GM12875 (cell line): ENCODE data around the gene BHMT.
A peak's percentile ranks its signal among the peaks of the same experiment; 100 is the strongest.

Source experiments
- H3K4me3 ChIP-seq: one replicate; pipeline ENCODE4 v1.5.1; 2011; ENCODE audit warnings: low read depth, low read length, control low read depth
- CTCF ChIP-seq: IDR thresholded peaks from 2 replicates; pipeline ENCODE4 v1.5.1; 2011; ENCODE audit warnings: low read depth, mild to moderate bottlenecking, control low read depth, inconsistent platforms, low read length, moderate library complexity, borderline replicate concordance; ENCODE audit not compliant: insufficient read depth

Gene BHMT

GRCh38 chr5:79093762-79094161 is 17.8 kb upstream of the BHMT start:
- H3K4me3 ChIP-seq = no peak overlapping the region
- TF ChIP-seq CTCF = no peak

- H3K4me3 ChIP-seq = no peak overlapping the region
- no peak for TF ChIP-seq CTCF
Measured at GRCh38 chr5:79105868-79106267, 5.7 kb upstream of the BHMT start.

GRCh38 chr5:79107020-79107796 is 4.4 kb upstream of the BHMT start:
- no peak overlapping the region for H3K4me3 ChIP-seq
- TF ChIP-seq CTCF = no peak

GRCh38 chr5:79108086-79108485 is 3.5 kb upstream of the BHMT start:
- no peak overlapping the region for H3K4me3 ChIP-seq
- TF ChIP-seq CTCF = no peak

GRCh38 chr5:79108792-79109191 is 2.8 kb upstream of the BHMT start:
- H3K4me3 ChIP-seq = no peak overlapping the region
- no peak for TF ChIP-seq CTCF

- H3K4me3 ChIP-seq = no peak overlapping the region
- peak; percentile 75 for TF ChIP-seq CTCF
Measured at GRCh38 chr5:79109527-79110492, 1.8 kb upstream of the BHMT start.
